HEK293 (cell line): ENCODE data around the gene ENDOV.

ENCODE experiments used
- CTCF ChIA-PET: fragments of 350-600 bp; formaldehyde crosslinking; extraction: SDS; loops from one replicate; lab custom pipeline; 2021; ENCODE audit warnings: antibody characterized with exemption; lab: Yijun Ruan, JAX
- POLR2A ChIA-PET: fragments of 300-600 bp; formaldehyde crosslinking; extraction: SDS; loops from one replicate; lab custom pipeline; 2020; ENCODE audit warnings: antibody characterized with exemption, inconsistent platforms; lab: Yijun Ruan, JAX
- H3K27ac ChIP-seq: fragments of 200-500 bp; sonication (Bioruptor generic); 2 replicates; pipeline ENCODE4 v1.5.1; 2014; ENCODE audit warnings: low read depth, low read length, control low read depth, inconsistent platforms; ENCODE audit errors: extremely low read depth
- H3K36me3 ChIP-seq, 2 experiments: fragments of 200-500 bp in 1 of 2; sonication (Bioruptor generic) in 1 of 2; 1 replicate in 1 of 2; 2 replicates in 1 of 2; pipeline ENCODE4 v1.5.1; 2014 to 2017; ENCODE audit warnings: inconsistent platforms in 2 of 2, low read length in 2 of 2; ENCODE audit not compliant: control insufficient read depth in 2 of 2, insufficient read depth in 1 of 2
- H3K4me1 ChIP-seq: fragments of 200-500 bp; sonication (Bioruptor generic); 2 replicates; pipeline ENCODE4 v1.5.1; 2014; ENCODE audit warnings: mild to moderate bottlenecking, low read length, inconsistent platforms; ENCODE audit not compliant: control insufficient read depth, insufficient read depth
- H3K4me3 ChIP-seq: 2 replicates; pipeline ENCODE4 v1.5.1; 2011; ENCODE audit warnings: low read depth, mild to moderate bottlenecking, control low read depth, low read length, moderate library complexity
- H3K9me3 ChIP-seq: fragments of 200-500 bp; sonication (Bioruptor generic); 2 replicates; pipeline ENCODE4 v1.5.1; 2014; ENCODE audit warnings: low read depth, low read length, inconsistent platforms; ENCODE audit not compliant: control insufficient read depth, insufficient read depth
- GFI1B ChIP-seq: fragments of 450-650 bp; formaldehyde crosslinking; IDR thresholded peaks from 2 replicates; pipeline ENCODE4 v1.5.1; 2016; ENCODE audit warnings: missing biosample characterization, missing genetic modification characterization
- OVOL3 ChIP-seq: fragments of 450-650 bp; formaldehyde crosslinking; IDR thresholded peaks from 2 replicates; pipeline ENCODE4 v1.5.1; 2016; ENCODE audit warnings: missing biosample characterization, missing genetic modification characterization
- ZNF211 ChIP-seq: fragments of 450-650 bp; formaldehyde crosslinking; IDR thresholded peaks from 2 replicates; pipeline ENCODE4 v1.5.1; 2016; ENCODE audit warnings: low read depth, missing biosample characterization, missing genetic modification characterization
- ZNF341 ChIP-seq: fragments of 450-650 bp; formaldehyde crosslinking; IDR thresholded peaks from 2 replicates; pipeline ENCODE4; 2016; ENCODE audit warnings: low read depth, missing biosample characterization, missing genetic modification characterization
- ZNF423 ChIP-seq: fragments of 450-650 bp; formaldehyde crosslinking; IDR thresholded peaks from 2 replicates; pipeline ENCODE4 v1.5.1; 2016; ENCODE audit warnings: missing biosample characterization, missing genetic modification characterization
- ZNF433 ChIP-seq: fragments of 450-650 bp; formaldehyde crosslinking; IDR thresholded peaks from 2 replicates; pipeline ENCODE4 v1.5.1; 2016; ENCODE audit warnings: missing biosample characterization, missing genetic modification characterization, low read depth
- ZNF473 ChIP-seq: fragments of 450-650 bp; formaldehyde crosslinking; IDR thresholded peaks from 2 replicates; pipeline ENCODE4 v1.5.1; 2017; ENCODE audit warnings: missing biosample characterization, missing genetic modification characterization
- ZNF558 ChIP-seq: fragments of 450-650 bp; formaldehyde crosslinking; IDR thresholded peaks from 2 replicates; pipeline ENCODE4 v1.5.1; 2016; ENCODE audit warnings: missing biosample characterization, missing genetic modification characterization
- ZNF777 ChIP-seq: fragments of 450-650 bp; formaldehyde crosslinking; IDR thresholded peaks from 2 replicates; pipeline ENCODE4 v1.5.1; 2017; ENCODE audit warnings: missing biosample characterization, missing genetic modification characterization, borderline replicate concordance
- ZSCAN16 ChIP-seq: fragments of 450-650 bp; formaldehyde crosslinking; IDR thresholded peaks from 2 replicates; pipeline ENCODE4 v1.5.1; 2016; ENCODE audit warnings: missing biosample characterization, missing genetic modification characterization
- ZSCAN23 ChIP-seq: fragments of 450-650 bp; formaldehyde crosslinking; IDR thresholded peaks from 2 replicates; pipeline ENCODE4 v1.5.1; 2016; ENCODE audit warnings: missing biosample characterization, missing genetic modification characterization
- TF ChIP-seq, protein P1 (sequence below): fragments of 450-650 bp; formaldehyde crosslinking; IDR thresholded peaks from 2 replicates; pipeline ENCODE4 v1.5.0; 2017; ENCODE audit warnings: missing biosample characterization, missing genetic modification characterization, borderline replicate concordance
- TF ChIP-seq, protein P2 (sequence below): fragments of 450-650 bp; formaldehyde crosslinking; IDR thresholded peaks from 2 replicates; pipeline ENCODE4 v1.5.1; 2016; ENCODE audit warnings: missing biosample characterization, missing genetic modification characterization
- TF ChIP-seq, protein P3 (sequence below): fragments of 450-650 bp; formaldehyde crosslinking; IDR thresholded peaks from 2 replicates; pipeline ENCODE4 v1.5.1; 2016; ENCODE audit warnings: missing biosample characterization, missing genetic modification characterization, low read depth
- TF ChIP-seq, protein P4 (sequence below): fragments of 450-650 bp; formaldehyde crosslinking; IDR thresholded peaks from 2 replicates; pipeline ENCODE4; 2016; ENCODE audit warnings: missing biosample characterization, missing genetic modification characterization
- TF ChIP-seq, protein P5 (sequence below): fragments of 450-650 bp; formaldehyde crosslinking; IDR thresholded peaks from 2 replicates; pipeline ENCODE4 v1.5.1; 2016; ENCODE audit warnings: missing biosample characterization, missing genetic modification characterization
- TF ChIP-seq, protein P6 (sequence below): fragments of 450-650 bp; formaldehyde crosslinking; conservative IDR thresholded peaks from 2 replicates; pipeline ENCODE4 v1.5.1; 2016; ENCODE audit warnings: low read depth, missing biosample characterization, missing genetic modification characterization

Gene ENDOV

DNA sequence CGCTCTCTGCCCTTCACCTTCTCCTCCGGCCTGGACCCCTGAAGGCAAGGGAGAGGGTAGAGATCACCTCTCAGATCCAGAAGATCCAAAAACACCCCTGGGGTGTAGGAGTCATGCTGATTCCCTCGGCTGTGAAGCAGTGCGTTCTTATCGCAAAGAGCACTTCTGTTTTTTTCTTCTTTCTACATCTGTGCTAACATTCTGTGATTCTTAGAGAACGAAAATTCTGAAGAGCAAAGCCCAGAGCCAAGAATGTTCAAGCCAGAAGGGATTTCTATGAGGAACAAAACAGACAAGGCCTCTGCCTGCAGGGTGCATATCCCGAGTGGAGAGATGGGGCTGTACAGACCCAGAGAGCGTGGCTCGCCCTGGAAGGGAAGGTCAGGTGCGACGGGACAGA lies 44.3 kb downstream of the ENDOV start:
- H3K36me3 ChIP-seq, result no peaks in the 10 kb centered on the region
- TF ChIP-seq ZNF341 (tag by site-specific recombination) (no peak), ZNF558 (no peak), ZNF211 (no peak), ZNF777 (tag by site-specific recombination) (no peak), ZSCAN23 (tag by site-specific recombination) (no peak), GFI1B (no peak), ZNF423 (tag by site-specific recombination) (no peak), ZSCAN16 (tag by site-specific recombination) (no peak), ZNF433 (tag by site-specific recombination) (no peak), OVOL3 (no peak), ZNF473 (no peak)
- TF ChIP-seq, protein P1, sequence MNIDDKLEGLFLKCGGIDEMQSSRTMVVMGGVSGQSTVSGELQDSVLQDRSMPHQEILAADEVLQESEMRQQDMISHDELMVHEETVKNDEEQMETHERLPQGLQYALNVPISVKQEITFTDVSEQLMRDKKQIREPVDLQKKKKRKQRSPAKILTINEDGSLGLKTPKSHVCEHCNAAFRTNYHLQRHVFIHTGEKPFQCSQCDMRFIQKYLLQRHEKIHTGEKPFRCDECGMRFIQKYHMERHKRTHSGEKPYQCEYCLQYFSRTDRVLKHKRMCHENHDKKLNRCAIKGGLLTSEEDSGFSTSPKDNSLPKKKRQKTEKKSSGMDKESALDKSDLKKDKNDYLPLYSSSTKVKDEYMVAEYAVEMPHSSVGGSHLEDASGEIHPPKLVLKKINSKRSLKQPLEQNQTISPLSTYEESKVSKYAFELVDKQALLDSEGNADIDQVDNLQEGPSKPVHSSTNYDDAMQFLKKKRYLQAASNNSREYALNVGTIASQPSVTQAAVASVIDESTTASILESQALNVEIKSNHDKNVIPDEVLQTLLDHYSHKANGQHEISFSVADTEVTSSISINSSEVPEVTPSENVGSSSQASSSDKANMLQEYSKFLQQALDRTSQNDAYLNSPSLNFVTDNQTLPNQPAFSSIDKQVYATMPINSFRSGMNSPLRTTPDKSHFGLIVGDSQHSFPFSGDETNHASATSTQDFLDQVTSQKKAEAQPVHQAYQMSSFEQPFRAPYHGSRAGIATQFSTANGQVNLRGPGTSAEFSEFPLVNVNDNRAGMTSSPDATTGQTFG (tag by site-specific recombination), result no peak
- TF ChIP-seq, protein P2, sequence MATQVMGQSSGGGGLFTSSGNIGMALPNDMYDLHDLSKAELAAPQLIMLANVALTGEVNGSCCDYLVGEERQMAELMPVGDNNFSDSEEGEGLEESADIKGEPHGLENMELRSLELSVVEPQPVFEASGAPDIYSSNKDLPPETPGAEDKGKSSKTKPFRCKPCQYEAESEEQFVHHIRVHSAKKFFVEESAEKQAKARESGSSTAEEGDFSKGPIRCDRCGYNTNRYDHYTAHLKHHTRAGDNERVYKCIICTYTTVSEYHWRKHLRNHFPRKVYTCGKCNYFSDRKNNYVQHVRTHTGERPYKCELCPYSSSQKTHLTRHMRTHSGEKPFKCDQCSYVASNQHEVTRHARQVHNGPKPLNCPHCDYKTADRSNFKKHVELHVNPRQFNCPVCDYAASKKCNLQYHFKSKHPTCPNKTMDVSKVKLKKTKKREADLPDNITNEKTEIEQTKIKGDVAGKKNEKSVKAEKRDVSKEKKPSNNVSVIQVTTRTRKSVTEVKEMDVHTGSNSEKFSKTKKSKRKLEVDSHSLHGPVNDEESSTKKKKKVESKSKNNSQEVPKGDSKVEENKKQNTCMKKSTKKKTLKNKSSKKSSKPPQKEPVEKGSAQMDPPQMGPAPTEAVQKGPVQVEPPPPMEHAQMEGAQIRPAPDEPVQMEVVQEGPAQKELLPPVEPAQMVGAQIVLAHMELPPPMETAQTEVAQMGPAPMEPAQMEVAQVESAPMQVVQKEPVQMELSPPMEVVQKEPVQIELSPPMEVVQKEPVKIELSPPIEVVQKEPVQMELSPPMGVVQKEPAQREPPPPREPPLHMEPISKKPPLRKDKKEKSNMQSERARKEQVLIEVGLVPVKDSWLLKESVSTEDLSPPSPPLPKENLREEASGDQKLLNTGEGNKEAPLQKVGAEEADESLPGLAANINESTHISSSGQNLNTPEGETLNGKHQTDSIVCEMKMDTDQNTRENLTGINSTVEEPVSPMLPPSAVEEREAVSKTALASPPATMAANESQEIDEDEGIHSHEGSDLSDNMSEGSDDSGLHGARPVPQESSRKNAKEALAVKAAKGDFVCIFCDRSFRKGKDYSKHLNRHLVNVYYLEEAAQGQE (tag by site-specific recombination), result no peak
- TF ChIP-seq, protein P3, sequence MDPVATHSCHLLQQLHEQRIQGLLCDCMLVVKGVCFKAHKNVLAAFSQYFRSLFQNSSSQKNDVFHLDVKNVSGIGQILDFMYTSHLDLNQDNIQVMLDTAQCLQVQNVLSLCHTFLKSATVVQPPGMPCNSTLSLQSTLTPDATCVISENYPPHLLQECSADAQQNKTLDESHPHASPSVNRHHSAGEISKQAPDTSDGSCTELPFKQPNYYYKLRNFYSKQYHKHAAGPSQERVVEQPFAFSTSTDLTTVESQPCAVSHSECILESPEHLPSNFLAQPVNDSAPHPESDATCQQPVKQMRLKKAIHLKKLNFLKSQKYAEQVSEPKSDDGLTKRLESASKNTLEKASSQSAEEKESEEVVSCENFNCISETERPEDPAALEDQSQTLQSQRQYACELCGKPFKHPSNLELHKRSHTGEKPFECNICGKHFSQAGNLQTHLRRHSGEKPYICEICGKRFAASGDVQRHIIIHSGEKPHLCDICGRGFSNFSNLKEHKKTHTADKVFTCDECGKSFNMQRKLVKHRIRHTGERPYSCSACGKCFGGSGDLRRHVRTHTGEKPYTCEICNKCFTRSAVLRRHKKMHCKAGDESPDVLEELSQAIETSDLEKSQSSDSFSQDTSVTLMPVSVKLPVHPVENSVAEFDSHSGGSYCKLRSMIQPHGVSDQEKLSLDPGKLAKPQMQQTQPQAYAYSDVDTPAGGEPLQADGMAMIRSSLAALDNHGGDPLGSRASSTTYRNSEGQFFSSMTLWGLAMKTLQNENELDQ (tag by site-specific recombination), result no peak
- TF ChIP-seq, protein P4, sequence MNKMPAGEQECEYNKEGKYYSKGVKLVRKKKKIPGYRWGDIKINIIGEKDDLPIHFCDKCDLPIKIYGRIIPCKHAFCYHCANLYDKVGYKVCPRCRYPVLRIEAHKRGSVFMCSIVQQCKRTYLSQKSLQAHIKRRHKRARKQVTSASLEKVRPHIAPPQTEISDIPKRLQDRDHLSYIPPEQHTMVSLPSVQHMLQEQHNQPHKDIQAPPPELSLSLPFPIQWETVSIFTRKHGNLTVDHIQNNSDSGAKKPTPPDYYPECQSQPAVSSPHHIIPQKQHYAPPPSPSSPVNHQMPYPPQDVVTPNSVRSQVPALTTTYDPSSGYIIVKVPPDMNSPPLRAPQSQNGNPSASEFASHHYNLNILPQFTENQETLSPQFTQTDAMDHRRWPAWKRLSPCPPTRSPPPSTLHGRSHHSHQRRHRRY (tag by site-specific recombination), result no peak
- TF ChIP-seq, protein P5, sequence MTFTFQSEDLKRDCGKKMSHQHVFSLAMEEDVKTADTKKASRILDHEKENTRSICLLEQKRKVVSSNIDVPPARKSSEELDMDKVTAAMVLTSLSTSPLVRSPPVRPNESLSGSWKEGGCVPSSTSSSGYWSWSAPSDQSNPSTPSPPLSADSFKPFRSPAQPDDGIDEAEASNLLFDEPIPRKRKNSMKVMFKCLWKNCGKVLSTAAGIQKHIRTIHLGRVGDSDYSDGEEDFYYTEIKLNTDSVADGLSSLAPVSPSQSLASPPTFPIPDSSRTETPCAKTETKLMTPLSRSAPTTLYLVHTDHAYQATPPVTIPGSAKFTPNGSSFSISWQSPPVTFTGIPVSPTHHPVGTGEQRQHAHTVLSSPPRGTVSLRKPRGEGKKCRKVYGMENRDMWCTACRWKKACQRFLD (tag by site-specific recombination), result no peak
- TF ChIP-seq, protein P6, sequence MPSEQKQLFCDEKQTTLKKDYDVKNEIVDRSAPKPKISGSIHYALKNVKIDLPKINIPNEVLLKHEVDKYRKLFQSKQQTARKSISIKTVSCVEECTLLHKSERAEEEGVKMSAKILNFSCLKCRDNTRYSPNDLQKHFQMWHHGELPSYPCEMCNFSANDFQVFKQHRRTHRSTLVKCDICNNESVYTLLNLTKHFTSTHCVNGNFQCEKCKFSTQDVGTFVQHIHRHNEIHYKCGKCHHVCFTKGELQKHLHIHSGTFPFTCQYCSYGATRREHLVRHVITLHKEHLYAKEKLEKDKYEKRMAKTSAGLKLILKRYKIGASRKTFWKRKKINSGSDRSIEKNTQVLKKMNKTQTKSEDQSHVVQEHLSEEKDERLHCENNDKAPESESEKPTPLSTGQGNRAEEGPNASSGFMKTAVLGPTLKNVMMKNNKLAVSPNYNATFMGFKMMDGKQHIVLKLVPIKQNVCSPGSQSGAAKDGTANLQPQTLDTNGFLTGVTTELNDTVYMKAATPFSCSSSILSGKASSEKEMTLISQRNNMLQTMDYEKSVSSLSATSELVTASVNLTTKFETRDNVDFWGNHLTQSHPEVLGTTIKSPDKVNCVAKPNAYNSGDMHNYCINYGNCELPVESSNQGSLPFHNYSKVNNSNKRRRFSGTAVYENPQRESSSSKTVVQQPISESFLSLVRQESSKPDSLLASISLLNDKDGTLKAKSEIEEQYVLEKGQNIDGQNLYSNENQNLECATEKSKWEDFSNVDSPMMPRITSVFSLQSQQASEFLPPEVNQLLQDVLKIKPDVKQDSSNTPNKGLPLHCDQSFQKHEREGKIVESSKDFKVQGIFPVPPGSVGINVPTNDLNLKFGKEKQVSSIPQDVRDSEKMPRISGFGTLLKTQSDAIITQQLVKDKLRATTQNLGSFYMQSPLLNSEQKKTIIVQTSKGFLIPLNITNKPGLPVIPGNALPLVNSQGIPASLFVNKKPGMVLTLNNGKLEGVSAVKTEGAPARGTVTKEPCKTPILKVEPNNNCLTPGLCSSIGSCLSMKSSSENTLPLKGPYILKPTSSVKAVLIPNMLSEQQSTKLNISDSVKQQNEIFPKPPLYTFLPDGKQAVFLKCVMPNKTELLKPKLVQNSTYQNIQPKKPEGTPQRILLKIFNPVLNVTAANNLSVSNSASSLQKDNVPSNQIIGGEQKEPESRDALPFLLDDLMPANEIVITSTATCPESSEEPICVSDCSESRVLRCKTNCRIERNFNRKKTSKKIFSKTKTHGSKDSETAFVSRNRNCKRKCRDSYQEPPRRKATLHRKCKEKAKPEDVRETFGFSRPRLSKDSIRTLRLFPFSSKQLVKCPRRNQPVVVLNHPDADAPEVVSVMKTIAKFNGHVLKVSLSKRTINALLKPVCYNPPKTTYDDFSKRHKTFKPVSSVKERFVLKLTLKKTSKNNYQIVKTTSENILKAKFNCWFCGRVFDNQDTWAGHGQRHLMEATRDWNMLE, result no peak
- no peaks in the 10 kb centered on the region for H3K9me3 ChIP-seq
- peaks cover 4% of the 10 kb centered on the region; the same call in 1 of the 2 replicates for H3K4me1 ChIP-seq
- ChIA-PET POLR2A (interaction anchor here (5.5 kb wide), 1 partner anchor 13 kb away, joined by 110 read pairs; the partner anchor contains the start of gene NPTX1), CTCF (interaction anchor here (0.6 kb wide), 1 partner anchor 16 kb away, joined by 3 read pairs; no protein-coding TSS in a partner anchor)
- no peak overlapping the region for H3K27ac ChIP-seq
- H3K4me3 ChIP-seq, result no peak overlapping the region
